Small intestine (tissue), 7 donors: Measurements from ENCODE around the gene BCR. TPM values are rescaled to one million over a fixed set of nuclear protein-coding genes. Genes with fewer than 3 reads are reported as not detected.

Experiments used
- DNase-seq, 2 donors: peaks; one replicate each; pipeline versions ENCODE4 v3.0.0 to v3.0.0-alpha.2; 2013
- FAIRE-seq: peaks from 2 replicates; lab custom pipeline; 2012; peaks lifted over from hg19 to GRCh38; lab: Jason Lieb, UNC
- H3K27ac ChIP-seq, 3 donors: one replicate each; pipeline ENCODE4 v1.5.1; 2013; ENCODE audit warnings: low read length in 2 of 3, mild to moderate bottlenecking in 2 of 3, control low read depth in 1 of 3, inconsistent platforms in 1 of 3, low read depth in 1 of 3, moderate library complexity in 1 of 3
- H3K27me3 ChIP-seq, 3 donors: one replicate each; pipeline ENCODE4 v1.6.1; 2013; ENCODE audit warnings: low read length in 3 of 3, inconsistent platforms in 1 of 3; ENCODE audit not compliant: control insufficient read depth in 3 of 3, insufficient read depth in 3 of 3
- H3K36me3 ChIP-seq, 3 donors: one replicate each; pipeline ENCODE4 v1.6.1; 2013; ENCODE audit warnings: low read length in 3 of 3, inconsistent platforms in 1 of 3, low read depth in 1 of 3, mild to moderate bottlenecking in 1 of 3, moderate library complexity in 1 of 3; ENCODE audit not compliant: control insufficient read depth in 3 of 3, insufficient read depth in 2 of 3
- H3K4me1 ChIP-seq, 3 donors: one replicate each; pipeline ENCODE4 v1.6.1; 2013; ENCODE audit warnings: low read length in 2 of 3, inconsistent platforms in 1 of 3, low read depth in 1 of 3, mild to moderate bottlenecking in 1 of 3, moderate library complexity in 1 of 3; ENCODE audit not compliant: control insufficient read depth in 3 of 3, insufficient read depth in 2 of 3
- H3K4me3 ChIP-seq, 3 donors: one replicate each; pipeline ENCODE4 v1.5.1; 2013; ENCODE audit warnings: low read length in 3 of 3, control low read depth in 1 of 3, inconsistent platforms in 1 of 3, low read depth in 1 of 3, mild to moderate bottlenecking in 1 of 3, moderate library complexity in 1 of 3
- H3K9me3 ChIP-seq, 2 donors: one replicate each; pipeline ENCODE4 v1.6.1; 2013; ENCODE audit warnings: low read depth in 1 of 2, low read length in 1 of 2; ENCODE audit not compliant: control insufficient read depth in 2 of 2, insufficient read depth in 1 of 2
- WGBS, 3 donors: extraction: QIAGEN DNeasy Blood & Tissue Kit; methylation state at CpG; one replicate each; pipeline ENCODE4 v1.1.7; 2013; 5-methylcytosine and 5-hydroxymethylcytosine counted together
- polyA plus RNA-seq, 4 donors: library from polyadenylated mRNA; stranded (reverse) in 3 of 4; unstranded in 1 of 4; fragments of 200-250 nt in 3 of 4; fragments of 120-200 nt in 1 of 4; gene quantifications; one replicate each; pipeline versions ENCODE4 v1.2.1 to v1.2.3, GENCODE V29; 2013
- donor health status: healthy with polysubstance abuse.
- donor health status: control.
- donor health status: control.
- donor health status: Bipolar disorder and iron deficiency.
- donor health status: healthy.

BCR gene
- polyA plus RNA-seq, 4 donors, result 8.9 to 27.9 (median 19.7) TPM

- Histone ChIP-seq H3K9me3 (no peaks in the 10 kb centered on the region), H3K27ac (no peak overlapping the region), H3K4me3 (peak overlapping the region; percentile 8 to 80 (median 44)), H3K36me3 (peaks cover 0 to 28% (median 0%) of the 10 kb centered on the region in 3 donors), H3K27me3 (no peaks in the 10 kb centered on the region), H3K4me1 (peaks cover 2 to 38% (median 5%) of the 10 kb centered on the region in 3 donors)
- WGBS, 3 donors, result 36 to 51% (median 46%) methylated on average over 12 of the region's 12 CpGs
- no peak for FAIRE-seq
- peak in 1 of 2 donors; percentile 47 for DNase-seq
These were observed 2.2 kb downstream of the BCR start for GRCh38 chr22:23182309-23183060.

- no peak for FAIRE-seq
- peaks cover 0 to 33% (median 0%) of the 10 kb centered on the region in 3 donors for H3K36me3 ChIP-seq
- peak; percentile 38 to 61 for DNase-seq
- H3K4me3 ChIP-seq, result peak overlapping the region in 2 of 3 donors; percentile 44 to 80
- WGBS, 3 donors, result 19 to 28% (median 22%) methylated on average over 11 of the region's 11 CpGs
- H3K27ac ChIP-seq, result no peak overlapping the region
- H3K27me3 ChIP-seq, result no peaks in the 10 kb centered on the region
- H3K9me3 ChIP-seq, result no peaks in the 10 kb centered on the region
- peaks cover 2 to 38% (median 5%) of the 10 kb centered on the region in 3 donors for H3K4me1 ChIP-seq
These were observed 2.9 kb downstream of the BCR start for GRCh38 chr22:23183061-23183698.

- 70 to 81% (median 71%) methylated on average over 3 of the region's 3 CpGs for WGBS, 3 donors
- DNase-seq (no peak), FAIRE-seq (no peak)
- H3K36me3 ChIP-seq, result peaks cover 0 to 38% (median 0%) of the 10 kb centered on the region in 3 donors
- no peak overlapping the region for H3K27ac ChIP-seq
- peaks cover 2 to 34% (median 5%) of the 10 kb centered on the region in 3 donors for H3K4me1 ChIP-seq
- no peaks in the 10 kb centered on the region for H3K9me3 ChIP-seq
- H3K27me3 ChIP-seq, result no peaks in the 10 kb centered on the region
- H3K4me3 ChIP-seq, result no peak overlapping the region
These were observed 3.9 kb downstream of the BCR start for GRCh38 chr22:23184100-23184763.

- DNase-seq (no peak), FAIRE-seq (no peak)
- H3K36me3 ChIP-seq, result peaks cover 0 to 42% (median 0%) of the 10 kb centered on the region in 3 donors
- peaks cover 2 to 29% (median 5%) of the 10 kb centered on the region in 3 donors for H3K4me1 ChIP-seq
- no peak overlapping the region for H3K4me3 ChIP-seq
- 77 to 85% (median 84%) methylated on average over 5 of the region's 5 CpGs for WGBS, 3 donors
- no peak overlapping the region for H3K27ac ChIP-seq
- H3K9me3 ChIP-seq, result no peaks in the 10 kb centered on the region
- H3K27me3 ChIP-seq, result no peaks in the 10 kb centered on the region
These were observed 4.4 kb downstream of the BCR start for GRCh38 chr22:23184764-23185113.

GRCh38 chr22:23187211-23187610, 6.9 kb downstream of the BCR start:
- H3K27ac ChIP-seq, result no peak overlapping the region
- DNase-seq, result no peak
- 45 to 70% (median 59%) methylated on average over 4 of the region's 4 CpGs for WGBS, 3 donors
- no peak overlapping the region for H3K4me3 ChIP-seq
- no peaks in the 10 kb centered on the region for H3K9me3 ChIP-seq
- peaks cover 0 to 17% (median 5%) of the 10 kb centered on the region in 3 donors for H3K4me1 ChIP-seq
- H3K27me3 ChIP-seq, result no peaks in the 10 kb centered on the region
- no peak for FAIRE-seq
- H3K36me3 ChIP-seq, result peaks cover 0 to 52% (median 0%) of the 10 kb centered on the region in 3 donors

- no peaks in the 10 kb centered on the region for H3K27me3 ChIP-seq
- FAIRE-seq (no peak), DNase-seq (no peak)
- WGBS, 3 donors, result 83 to 88% (median 87%) methylated on average over 7 of the region's 7 CpGs
- H3K4me1 ChIP-seq, result peaks cover 0 to 8% (median under 1%) of the 10 kb centered on the region in 3 donors
- peaks cover 0 to 52% (median 0%) of the 10 kb centered on the region in 3 donors for H3K36me3 ChIP-seq
- H3K9me3 ChIP-seq, result no peaks in the 10 kb centered on the region
- no peak overlapping the region for H3K27ac ChIP-seq
- H3K4me3 ChIP-seq, result no peak overlapping the region
These were observed 7.8 kb downstream of the BCR start for GRCh38 chr22:23187871-23188700.

- H3K4me3 ChIP-seq, result no peak overlapping the region
- 93 to 95% (median 93%) methylated on average over 9 of the region's 9 CpGs for WGBS, 3 donors
- no peaks in the 10 kb centered on the region for H3K4me1 ChIP-seq
- H3K27ac ChIP-seq, result no peak overlapping the region
- peaks cover 0 to 44% (median 0%) of the 10 kb centered on the region in 3 donors for H3K36me3 ChIP-seq
- no peaks in the 10 kb centered on the region for H3K27me3 ChIP-seq
- no peaks in the 10 kb centered on the region for H3K9me3 ChIP-seq
- no peak for FAIRE-seq
- no peak for DNase-seq
These were observed 10.2 kb downstream of the BCR start for GRCh38 chr22:23190526-23190925.
